Psoas muscle (tissue), 8 donors: ENCODE measurements around the gene ZMIZ1. TPM values are rescaled to one million over a fixed set of nuclear protein-coding genes. Genes with fewer than 3 reads are reported as not detected.

Experiments
- ATAC-seq, 4 donors: fragments of 200-7000 bp; cut with Tn5 transposase; one replicate each; pipeline ENCODE4 v1.9.1; 2020; ENCODE audit warnings: moderate library complexity in 3 of 4, mild to moderate bottlenecking in 2 of 4
- DNase-seq, 2 donors: peaks; one replicate each; pipeline ENCODE4 v3.0.0-alpha.2; 2020
- H3K27ac ChIP-seq: fragments of 200-600 bp; one replicate; pipeline ENCODE4 v1.8.0; 2022
- H3K27me3 ChIP-seq, 3 donors: fragments of 200-600 bp in 1 of 3; one replicate each; pipeline versions ENCODE4 v1.6.1 to v1.8.0; 2013 to 2022; ENCODE audit warnings: low read length in 2 of 3, mild to moderate bottlenecking in 2 of 3, moderate library complexity in 1 of 3; ENCODE audit not compliant: insufficient read depth in 3 of 3
- H3K36me3 ChIP-seq, 2 donors: fragments of 200-600 bp in 1 of 2; one replicate each; pipeline versions ENCODE4 v1.6.1 to v1.8.0; 2013 to 2022; ENCODE audit warnings: low read depth in 1 of 2, mild to moderate bottlenecking in 1 of 2, moderate library complexity in 1 of 2; ENCODE audit not compliant: insufficient read depth in 1 of 2
- H3K4me1 ChIP-seq: fragments of 200-600 bp; one replicate; pipeline ENCODE4 v1.8.0; 2022
- H3K4me3 ChIP-seq: fragments of 200-600 bp; one replicate; pipeline ENCODE4 v1.8.0; 2022; ENCODE audit warnings: mild to moderate bottlenecking
- H3K9me3 ChIP-seq: fragments of 200-600 bp; one replicate; pipeline ENCODE4 v1.8.0; 2022
- WGBS, 3 donors: extraction: QIAGEN DNeasy Blood & Tissue Kit; methylation state at CpG; one replicate each; pipeline versions ENCODE4 v1.1.6 to v1.1.7; 2013; 5-methylcytosine and 5-hydroxymethylcytosine counted together
- intact Hi-C, 2 donors: fragments of 100-400 bp; cut with DNase I; formaldehyde crosslinking; loops; one replicate each; pipeline versions ENCODE4 v1.11.0 to v1.14.2; 2022
- polyA plus RNA-seq, 3 donors: library from polyadenylated mRNA; stranded (reverse); fragments of 200-250 nt; gene quantifications; one replicate each; pipeline ENCODE4 v1.2.3, GENCODE V29; 2013
- total RNA-seq, 4 donors: library from RNA; stranded (reverse); fragmentation: NEBNext Ultra II Directional in 2 of 4; extraction: Animal tissue kit (Norgen Biotek cat#: 25700) in 2 of 4; gene quantifications; one replicate each; pipeline versions ENCODE4 v1.2.1 to v1.2.4, GENCODE V29; 2021 to 2023
- TF ChIP-seq, protein P1 (sequence below): fragments of 200-600 bp; IDR thresholded peaks from one replicate; pipeline ENCODE4 v1.8.0; 2022; ENCODE audit warnings: antibody characterized with exemption
- donor health status: healthy with polysubstance abuse.
- donor health status: DM: no; HTN: no; CAD: no; lungs with moderate emphysema.
- donor health status: Bipolar disorder and iron deficiency.
- donor health status: healthy.
- donor health status: DM: yes; HTN: yes; CAD: no.
- donor health status: DM: no; HTN: no; CAD: no.
- donor health status: DM: no; HTN: no; CAD: no.
- donor health status: DM: yes; HTN: yes; CAD: no.

ZMIZ1 gene
- total and polyA plus RNA-seq, 7 donors: 10.4 to 37.6 (median 30.0) TPM

DNA sequence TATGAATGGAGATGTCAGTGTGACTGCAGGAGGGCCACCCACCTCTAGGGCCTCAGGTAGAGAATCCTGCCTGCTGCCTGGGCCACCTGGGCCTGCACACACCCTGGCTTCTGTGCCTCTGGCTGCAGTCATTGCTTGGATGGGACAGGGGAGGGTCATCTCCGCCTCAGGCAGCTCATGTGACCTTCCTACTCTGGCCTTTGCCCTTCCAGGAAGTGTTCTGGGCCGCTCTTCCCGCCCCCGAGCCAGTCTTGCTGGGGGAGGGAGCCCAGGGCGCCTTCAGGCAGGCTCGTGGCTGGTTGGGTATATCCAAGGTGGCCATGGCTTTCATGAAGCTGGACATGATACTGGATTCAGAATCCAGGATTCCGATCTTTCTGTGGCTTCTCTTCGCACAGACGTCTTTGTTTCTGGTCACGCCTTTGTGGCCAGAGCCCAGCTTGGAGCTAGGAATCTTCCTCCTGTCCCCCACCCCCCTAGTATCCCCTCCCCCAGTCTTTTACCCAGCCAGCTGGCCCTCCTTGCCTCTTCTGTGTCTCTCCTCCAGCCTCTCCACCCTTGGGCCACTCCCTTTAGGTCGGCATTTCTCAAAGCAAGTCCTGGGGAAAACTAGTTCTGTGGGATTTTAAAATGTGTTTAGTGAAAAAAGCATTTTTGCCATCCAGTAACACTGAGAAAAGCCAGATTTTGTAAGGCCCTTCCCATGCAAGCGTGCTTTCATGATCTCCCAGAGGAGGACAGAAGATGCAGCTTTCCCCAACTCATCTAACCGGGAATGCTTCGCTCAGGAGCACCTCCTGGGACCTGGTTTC is 119.6 kb downstream of the ZMIZ1 start:
- Histone ChIP-seq H3K36me3 (no peaks in the 10 kb centered on the region), H3K4me3 (no peak overlapping the region), H3K27ac (no peak overlapping the region), H3K9me3 (no peaks in the 10 kb centered on the region), H3K27me3 (no peaks in the 10 kb centered on the region), H3K4me1 (peaks cover 35% of the 10 kb centered on the region)
- TF ChIP-seq, protein P1, sequence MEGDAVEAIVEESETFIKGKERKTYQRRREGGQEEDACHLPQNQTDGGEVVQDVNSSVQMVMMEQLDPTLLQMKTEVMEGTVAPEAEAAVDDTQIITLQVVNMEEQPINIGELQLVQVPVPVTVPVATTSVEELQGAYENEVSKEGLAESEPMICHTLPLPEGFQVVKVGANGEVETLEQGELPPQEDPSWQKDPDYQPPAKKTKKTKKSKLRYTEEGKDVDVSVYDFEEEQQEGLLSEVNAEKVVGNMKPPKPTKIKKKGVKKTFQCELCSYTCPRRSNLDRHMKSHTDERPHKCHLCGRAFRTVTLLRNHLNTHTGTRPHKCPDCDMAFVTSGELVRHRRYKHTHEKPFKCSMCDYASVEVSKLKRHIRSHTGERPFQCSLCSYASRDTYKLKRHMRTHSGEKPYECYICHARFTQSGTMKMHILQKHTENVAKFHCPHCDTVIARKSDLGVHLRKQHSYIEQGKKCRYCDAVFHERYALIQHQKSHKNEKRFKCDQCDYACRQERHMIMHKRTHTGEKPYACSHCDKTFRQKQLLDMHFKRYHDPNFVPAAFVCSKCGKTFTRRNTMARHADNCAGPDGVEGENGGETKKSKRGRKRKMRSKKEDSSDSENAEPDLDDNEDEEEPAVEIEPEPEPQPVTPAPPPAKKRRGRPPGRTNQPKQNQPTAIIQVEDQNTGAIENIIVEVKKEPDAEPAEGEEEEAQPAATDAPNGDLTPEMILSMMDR: no peak
- intact Hi-C loops: no loop called here
- ATAC-seq: no peak
- WGBS, 3 donors: 73 to 80% (median 77%) methylated on average over 14 of the region's 14 CpGs
- DNase-seq: no peak

DNA sequence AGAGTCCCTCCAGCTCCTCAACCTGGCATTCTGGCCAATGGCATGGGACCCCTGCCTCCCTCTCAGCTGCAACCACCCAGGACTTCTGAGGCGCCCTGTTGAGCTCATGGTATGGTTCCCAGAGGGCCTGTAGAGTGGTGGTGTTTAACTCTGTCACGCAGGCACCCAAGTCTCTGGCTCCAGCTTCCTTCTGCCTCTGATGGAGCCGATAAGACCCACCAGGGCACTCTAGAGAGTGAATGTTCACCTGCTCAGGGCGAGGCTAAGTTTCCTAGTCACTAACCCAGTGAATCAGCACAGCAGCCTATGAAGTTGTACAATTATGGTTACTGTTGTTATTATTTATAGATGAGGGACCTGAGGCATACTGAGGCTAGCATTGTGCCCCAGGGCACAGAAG is 120.4 kb downstream of the ZMIZ1 start:
- Histone ChIP-seq H3K4me3 (no peak overlapping the region), H3K36me3 (no peaks in the 10 kb centered on the region), H3K27ac (no peak overlapping the region), H3K9me3 (no peaks in the 10 kb centered on the region), H3K27me3 (no peaks in the 10 kb centered on the region), H3K4me1 (peaks cover 30% of the 10 kb centered on the region)
- WGBS, 3 donors: 95 to 97% (median 96%) methylated on average over 4 of the region's 4 CpGs
- TF ChIP-seq, protein P1: no peak
- no peak for DNase-seq
- intact Hi-C loops: no loop called here
- no peak for ATAC-seq

DNA sequence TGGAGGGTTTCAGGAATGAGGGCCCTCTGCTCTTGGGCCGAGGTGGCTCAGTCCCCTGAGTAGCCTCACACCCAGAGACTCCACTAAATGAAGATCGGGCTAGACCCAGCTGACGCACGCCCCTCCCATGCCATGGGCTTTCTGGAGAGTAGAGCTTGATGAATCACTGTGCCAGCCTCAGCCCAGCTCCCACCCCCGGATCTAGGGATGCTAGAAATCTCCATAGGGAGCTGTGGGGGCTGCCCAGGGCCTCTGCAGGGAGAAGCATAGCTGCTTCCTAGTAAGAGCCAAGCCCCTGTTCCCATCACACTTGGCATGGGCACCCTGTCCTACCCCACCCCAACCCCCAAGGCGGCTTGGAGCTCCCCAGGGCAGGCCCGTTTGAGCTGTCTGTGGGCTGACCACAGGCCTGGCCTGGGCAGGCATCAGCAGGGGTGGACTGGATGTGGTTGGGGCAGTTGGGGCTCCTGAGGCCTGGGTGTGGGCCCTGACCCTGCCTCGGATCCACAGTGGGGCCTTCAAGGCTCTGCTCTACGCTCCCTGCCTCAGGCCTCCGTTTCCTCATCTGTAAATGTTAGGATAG is 121.2 kb downstream of the ZMIZ1 start:
- TF ChIP-seq, protein P1: no peak
- ATAC-seq (no peak), DNase-seq (no peak)
- peaks cover 30% of the 10 kb centered on the region for H3K4me1 ChIP-seq
- H3K27ac ChIP-seq: no peak overlapping the region
- H3K9me3 ChIP-seq: no peaks in the 10 kb centered on the region
- intact Hi-C loops: loop anchor here (5.0 to 10.0 kb wide), 5 partner anchors 118 to 885 kb away; no protein-coding TSS in a partner anchor
- H3K4me3 ChIP-seq: no peak overlapping the region
- no peaks in the 10 kb centered on the region for H3K36me3 ChIP-seq
- WGBS, 3 donors: 85 to 92% (median 90%) methylated on average over 10 of the region's 10 CpGs
- no peaks in the 10 kb centered on the region for H3K27me3 ChIP-seq

DNA sequence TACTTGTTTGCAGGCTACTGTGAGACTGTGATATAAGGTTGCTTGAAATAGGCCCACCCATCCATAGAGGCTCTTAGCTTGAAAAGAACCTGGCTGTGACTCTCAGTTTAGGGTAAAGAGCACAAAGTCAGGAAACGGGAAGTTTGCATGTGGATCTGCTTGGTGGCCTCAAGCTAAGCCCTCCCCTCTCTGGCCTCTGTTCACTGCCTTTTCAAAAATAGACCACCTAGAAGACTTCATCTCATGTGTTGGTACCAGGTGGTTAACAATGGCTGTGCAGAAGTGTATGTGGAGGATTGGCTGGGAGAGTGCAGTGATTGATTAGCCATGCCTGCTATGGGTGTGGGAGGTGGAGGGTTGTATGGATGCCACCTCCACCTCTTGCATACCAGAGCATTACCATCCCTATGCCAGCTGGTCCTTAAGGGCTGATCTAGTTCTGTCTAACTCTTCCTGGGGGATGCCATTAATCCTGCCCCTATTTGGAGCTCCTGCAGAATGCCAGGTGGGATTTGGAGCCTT is 122.0 kb downstream of the ZMIZ1 start:
- Histone ChIP-seq H3K27me3 (no peaks in the 10 kb centered on the region), H3K9me3 (no peaks in the 10 kb centered on the region), H3K4me1 (peaks cover 30% of the 10 kb centered on the region), H3K4me3 (no peak overlapping the region), H3K36me3 (no peaks in the 10 kb centered on the region), H3K27ac (no peak overlapping the region)
- WGBS, 3 donors: 76 to 94% (median 79%) methylated on average over 1 of the region's 1 CpG
- DNase-seq (no peak), ATAC-seq (no peak)
- intact Hi-C loops: loop anchor here (5.0 to 10.0 kb wide), 5 partner anchors 118 to 886 kb away; no protein-coding TSS in a partner anchor
- TF ChIP-seq, protein P1: no peak
